ENCODE data around the gene ARMC3.
"Not testable (repeated sequence)": the region's sequence is repeated elsewhere in the genome, so short reads cannot be mapped to it uniquely, and the experiment has no call there.

ARMC3 gene

GRCh38 chr10:22927661-22928403 is at the start of gene ARMC3:
TSS of gene ARMC3 (plus strand) at chr10:22928053. CDS start at chr10:22931997, 3,944 bp downstream.
- peak; percentile 34 to 61 for DNase-seq (ENCODE audit: low read depth in 2 of 2)

GRCh38 chr10:22891797-22892196 is 36.1 kb upstream of the ARMC3 start:
- DNase-seq (ENCODE audit: low read depth in 2 of 2) = no peak

DNA sequence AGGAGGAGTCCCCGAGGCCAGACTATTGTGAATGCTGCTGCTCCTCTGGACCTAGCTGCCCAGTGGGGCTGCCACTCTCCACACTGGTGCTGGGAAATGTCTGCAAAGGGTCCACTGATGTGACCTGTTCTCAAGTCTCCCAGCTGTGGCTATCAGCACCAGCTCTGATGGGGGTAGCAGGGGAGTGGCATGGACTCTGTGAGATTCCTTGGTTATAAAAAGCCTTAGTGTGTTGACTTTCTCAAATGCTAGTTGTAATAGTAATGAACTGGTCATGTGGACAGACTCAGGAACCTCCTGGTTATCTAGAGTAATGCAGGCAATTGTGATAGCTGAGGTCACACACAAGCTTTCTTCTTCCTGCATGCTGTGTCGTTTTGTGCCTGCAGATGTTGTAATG is 34.1 kb upstream of the ARMC3 start:
- no peak for DNase-seq (ENCODE audit: low read depth in 2 of 2)

GRCh38 chr10:22894714-22895113 is 33.1 kb upstream of the ARMC3 start:
- DNase-seq (ENCODE audit: low read depth in 2 of 2) = no peak

GRCh38 chr10:22895252-22895651 is 32.6 kb upstream of the ARMC3 start:
- no peak for DNase-seq (ENCODE audit: low read depth in 2 of 2)

- no peak for DNase-seq (ENCODE audit: low read depth in 2 of 2)
Observed at GRCh38 chr10:22897371-22897770, 30.5 kb upstream of the ARMC3 start.

GRCh38 chr10:22899307-22899706 is 28.5 kb upstream of the ARMC3 start:
- DNase-seq (ENCODE audit: low read depth in 2 of 2) = no peak

GRCh38 chr10:22899775-22900174 is 28.1 kb upstream of the ARMC3 start:
- no peak for DNase-seq (ENCODE audit: low read depth in 2 of 2)

DNA sequence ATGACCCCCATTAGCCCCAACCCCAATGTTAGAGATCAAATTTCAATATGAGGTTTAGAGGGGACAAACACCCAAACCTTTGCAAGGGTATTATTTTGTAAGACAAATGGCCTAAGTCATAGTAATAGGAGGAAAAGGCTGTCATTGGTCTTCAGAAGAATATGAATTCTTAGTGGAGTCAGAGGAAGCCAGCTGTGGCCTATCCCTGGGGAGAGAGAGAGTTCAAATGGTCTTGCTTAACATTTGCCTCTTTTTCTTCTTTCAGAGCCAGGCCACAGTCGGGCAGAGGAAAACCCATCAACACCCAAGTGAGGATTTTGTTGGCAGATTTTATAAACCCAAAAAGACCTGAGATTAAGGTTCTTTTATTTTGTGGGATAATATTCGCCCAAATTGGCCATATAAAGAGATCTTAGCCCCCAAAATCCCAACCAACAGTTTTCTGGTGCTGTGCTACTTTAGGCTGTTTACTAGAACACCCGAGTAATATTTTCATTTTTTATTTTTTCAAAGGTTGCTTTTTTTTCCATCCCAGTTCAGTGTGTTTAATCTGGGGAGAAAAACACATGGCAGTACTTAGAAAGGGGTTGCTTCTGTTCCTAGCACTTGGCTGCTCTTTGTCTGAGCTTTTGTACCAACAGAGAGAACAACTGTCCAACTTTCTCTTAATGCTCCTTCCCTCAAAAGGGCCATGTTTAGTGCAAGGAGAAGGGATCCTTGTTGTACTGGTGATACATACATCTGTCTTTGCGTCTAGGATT is 26.8 kb upstream of the ARMC3 start:
- DNase-seq (ENCODE audit: low read depth in 2 of 2) = no peak

DNA sequence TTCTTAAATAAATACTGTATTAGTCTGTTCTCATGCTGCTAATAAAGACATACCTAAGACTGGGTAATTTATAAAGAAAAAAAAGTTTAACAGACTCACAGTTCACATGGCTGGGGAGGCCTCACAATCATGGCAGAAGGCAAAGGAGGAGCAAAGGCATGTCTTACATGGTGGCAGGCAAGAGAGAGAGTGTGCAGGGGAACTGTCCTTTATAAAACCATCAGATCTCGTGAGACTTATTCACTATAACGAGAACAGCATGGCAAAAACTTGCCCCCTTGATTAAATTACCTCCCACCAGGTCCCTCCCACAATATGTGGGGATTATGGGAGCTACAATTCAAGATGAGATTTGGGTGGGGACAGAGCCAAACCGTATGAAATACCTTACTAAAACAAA is 25.7 kb upstream of the ARMC3 start:
- not testable (repeated sequence) for DNase-seq (ENCODE audit: low read depth in 2 of 2)

DNA sequence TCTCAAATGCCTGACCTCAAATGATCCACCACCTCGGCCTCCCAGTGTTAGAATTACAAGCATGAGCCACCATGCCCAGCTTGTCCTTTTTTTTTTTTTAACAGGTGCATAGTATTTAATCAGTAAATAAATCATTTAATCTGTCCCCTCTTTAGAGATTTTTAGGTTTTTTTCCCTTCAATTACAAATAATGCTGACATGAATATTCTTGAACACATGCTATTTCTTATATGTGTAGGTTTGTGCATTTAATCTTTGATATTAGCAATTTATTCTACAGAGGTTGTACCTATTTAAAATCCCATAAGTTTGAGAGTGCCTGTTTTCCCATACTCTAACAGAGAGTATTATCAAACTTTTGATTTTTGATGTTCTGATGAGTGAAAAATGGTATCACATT is 24.2 kb upstream of the ARMC3 start:
- DNase-seq (ENCODE audit: low read depth in 2 of 2) = no peak

- DNase-seq (ENCODE audit: low read depth in 2 of 2) = no peak
Observed at GRCh38 chr10:22906767-22907166, 21.1 kb upstream of the ARMC3 start.

GRCh38 chr10:22908837-22909236 is 19.0 kb upstream of the ARMC3 start:
- no peak for DNase-seq (ENCODE audit: low read depth in 2 of 2)

DNA sequence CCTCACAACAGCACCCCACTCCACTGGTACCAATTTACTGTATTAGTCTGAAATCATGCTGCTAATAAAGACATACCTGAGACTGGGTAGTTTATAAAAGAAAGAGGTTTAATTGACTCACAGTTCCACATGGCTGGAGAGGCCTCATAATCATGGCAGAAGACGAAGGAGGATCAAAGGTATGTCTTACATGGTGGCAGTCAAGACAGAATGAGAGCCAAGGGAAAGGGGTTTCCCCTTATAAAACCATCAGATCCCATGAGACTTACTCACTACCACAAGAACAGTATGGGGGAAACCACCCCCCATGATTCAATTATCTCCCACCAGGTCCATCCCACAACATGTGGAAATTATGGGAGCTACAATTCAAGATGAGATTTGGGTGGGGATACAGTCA is 18.2 kb upstream of the ARMC3 start:
- DNase-seq (ENCODE audit: low read depth in 2 of 2) = not testable (repeated sequence)

DNA sequence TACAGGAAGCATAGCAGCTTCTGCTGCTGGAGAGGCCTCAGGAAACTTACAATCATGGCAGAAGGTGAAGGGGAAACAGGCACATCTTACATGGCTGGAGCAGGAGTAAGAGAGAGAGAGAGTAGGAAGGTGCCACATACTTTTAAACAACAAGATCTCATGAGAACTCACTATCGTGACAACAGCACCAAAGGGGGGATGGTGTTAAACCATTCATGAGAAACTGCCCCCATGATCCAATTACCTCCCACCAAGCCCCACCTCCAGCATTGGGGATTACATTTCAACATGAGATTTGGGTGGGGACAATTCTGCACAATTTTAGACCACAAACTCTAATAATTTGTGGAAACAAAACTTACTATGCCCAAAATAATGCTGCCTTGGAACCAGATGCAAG is 16.8 kb upstream of the ARMC3 start:
- DNase-seq (ENCODE audit: low read depth in 2 of 2) = no peak

GRCh38 chr10:22911889-22912762 is 15.7 kb upstream of the ARMC3 start:
- no peak for DNase-seq (ENCODE audit: low read depth in 2 of 2)

GRCh38 chr10:22912763-22913384 is 15.0 kb upstream of the ARMC3 start:
- DNase-seq (ENCODE audit: low read depth in 2 of 2) = no peak

GRCh38 chr10:22913474-22914092 is 14.3 kb upstream of the ARMC3 start:
- DNase-seq (ENCODE audit: low read depth in 2 of 2) = no peak

- DNase-seq (ENCODE audit: low read depth in 2 of 2) = no peak
Observed at GRCh38 chr10:22915314-22915713, 12.5 kb upstream of the ARMC3 start.

GRCh38 chr10:22925088-22925487 is 2.8 kb upstream of the ARMC3 start:
- no peak for DNase-seq (ENCODE audit: low read depth in 2 of 2)

DNA sequence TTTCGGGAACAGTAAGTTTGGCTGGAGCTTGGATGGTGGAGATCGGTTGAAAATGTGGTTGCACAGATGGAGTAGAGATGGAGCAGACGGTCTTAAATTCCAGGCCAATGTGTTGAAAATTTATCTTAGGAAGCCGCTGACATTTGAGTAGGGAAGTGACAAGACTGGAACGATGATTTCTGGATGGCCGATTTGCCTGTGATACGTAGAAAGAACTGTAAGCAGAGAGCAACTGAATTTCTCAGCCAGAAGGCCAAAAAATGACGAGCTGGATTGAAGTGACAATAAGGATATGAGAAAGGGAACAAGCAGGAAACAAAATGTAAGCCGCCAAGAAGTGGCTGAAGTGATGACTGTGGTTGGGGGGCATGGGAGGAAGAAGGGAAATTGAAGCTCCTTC is 687 bp upstream of the ARMC3 start:
- no peak for DNase-seq (ENCODE audit: low read depth in 2 of 2)
